ENCODE results near the gene NKIRAS1.

GRCh38 chr3:23932571-23932970 is 15.8 kb upstream of the NKIRAS1 start:
- TF ChIP-seq, protein P1, sequence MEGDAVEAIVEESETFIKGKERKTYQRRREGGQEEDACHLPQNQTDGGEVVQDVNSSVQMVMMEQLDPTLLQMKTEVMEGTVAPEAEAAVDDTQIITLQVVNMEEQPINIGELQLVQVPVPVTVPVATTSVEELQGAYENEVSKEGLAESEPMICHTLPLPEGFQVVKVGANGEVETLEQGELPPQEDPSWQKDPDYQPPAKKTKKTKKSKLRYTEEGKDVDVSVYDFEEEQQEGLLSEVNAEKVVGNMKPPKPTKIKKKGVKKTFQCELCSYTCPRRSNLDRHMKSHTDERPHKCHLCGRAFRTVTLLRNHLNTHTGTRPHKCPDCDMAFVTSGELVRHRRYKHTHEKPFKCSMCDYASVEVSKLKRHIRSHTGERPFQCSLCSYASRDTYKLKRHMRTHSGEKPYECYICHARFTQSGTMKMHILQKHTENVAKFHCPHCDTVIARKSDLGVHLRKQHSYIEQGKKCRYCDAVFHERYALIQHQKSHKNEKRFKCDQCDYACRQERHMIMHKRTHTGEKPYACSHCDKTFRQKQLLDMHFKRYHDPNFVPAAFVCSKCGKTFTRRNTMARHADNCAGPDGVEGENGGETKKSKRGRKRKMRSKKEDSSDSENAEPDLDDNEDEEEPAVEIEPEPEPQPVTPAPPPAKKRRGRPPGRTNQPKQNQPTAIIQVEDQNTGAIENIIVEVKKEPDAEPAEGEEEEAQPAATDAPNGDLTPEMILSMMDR (IDR thresholded peaks at IDR 0.05; ENCODE audit: insufficient read depth, low read length, poor library complexity, severe bottlenecking), result no peak
- no peak for TF ChIP-seq EZH2phosphoT487 (conservative IDR thresholded peaks at IDR 0.05; ENCODE audit: low read length)
